GM13976 (cell line): ENCODE results near the gene AGXT2.

Experiments used
- DNase-seq: peaks from one replicate; pipeline ENCODE4 v3.0.0; 2012; ENCODE audit warnings: low spot score
- in situ Hi-C: fragments of 300-500 bp; cut with MboI; formaldehyde crosslinking; loops from one replicate; pipeline ENCODE4 v1.12.0; 2022; ENCODE audit warnings: low sequenced_read_pairs, mixed read lengths, inconsistent platforms; ENCODE audit not compliant: unreplicated experiment
- TF ChIP-seq, protein P1 (sequence below): IDR thresholded peaks from 2 replicates; pipeline ENCODE4 v1.5.1; 2012; ENCODE audit warnings: borderline replicate concordance, mild to moderate bottlenecking; ENCODE audit not compliant: insufficient read depth; ENCODE audit errors: extremely low read depth, missing control alignments, control extremely low read depth

Gene AGXT2

DNA sequence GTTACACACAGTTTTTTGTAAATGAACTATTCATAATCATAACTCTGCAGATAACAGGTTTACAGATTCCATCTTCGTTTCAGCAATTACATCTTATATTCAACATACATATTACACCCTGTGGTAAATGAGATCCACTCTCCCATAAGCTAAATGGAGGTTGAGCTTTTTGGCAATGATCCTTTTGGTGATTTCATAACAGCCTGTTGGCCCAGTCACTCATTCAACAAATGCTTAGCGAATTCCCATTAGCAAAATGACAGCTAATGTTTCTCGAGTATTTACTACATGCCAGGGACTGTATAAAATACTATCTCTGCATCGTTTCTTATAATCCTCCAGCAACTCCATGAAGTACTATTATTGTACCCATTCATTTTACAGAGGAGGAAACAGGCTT is 25.4 kb upstream of the AGXT2 start:
- DNase-seq = no peak
- TF ChIP-seq, protein P1, sequence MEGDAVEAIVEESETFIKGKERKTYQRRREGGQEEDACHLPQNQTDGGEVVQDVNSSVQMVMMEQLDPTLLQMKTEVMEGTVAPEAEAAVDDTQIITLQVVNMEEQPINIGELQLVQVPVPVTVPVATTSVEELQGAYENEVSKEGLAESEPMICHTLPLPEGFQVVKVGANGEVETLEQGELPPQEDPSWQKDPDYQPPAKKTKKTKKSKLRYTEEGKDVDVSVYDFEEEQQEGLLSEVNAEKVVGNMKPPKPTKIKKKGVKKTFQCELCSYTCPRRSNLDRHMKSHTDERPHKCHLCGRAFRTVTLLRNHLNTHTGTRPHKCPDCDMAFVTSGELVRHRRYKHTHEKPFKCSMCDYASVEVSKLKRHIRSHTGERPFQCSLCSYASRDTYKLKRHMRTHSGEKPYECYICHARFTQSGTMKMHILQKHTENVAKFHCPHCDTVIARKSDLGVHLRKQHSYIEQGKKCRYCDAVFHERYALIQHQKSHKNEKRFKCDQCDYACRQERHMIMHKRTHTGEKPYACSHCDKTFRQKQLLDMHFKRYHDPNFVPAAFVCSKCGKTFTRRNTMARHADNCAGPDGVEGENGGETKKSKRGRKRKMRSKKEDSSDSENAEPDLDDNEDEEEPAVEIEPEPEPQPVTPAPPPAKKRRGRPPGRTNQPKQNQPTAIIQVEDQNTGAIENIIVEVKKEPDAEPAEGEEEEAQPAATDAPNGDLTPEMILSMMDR = no peak
- in situ Hi-C loops = no loop called here

- DNase-seq = no peak
- in situ Hi-C loops = no loop called here
- TF ChIP-seq, protein P1 = no peak
Measured at GRCh38 chr5:35069188-35069587, 21.4 kb upstream of the AGXT2 start.

DNA sequence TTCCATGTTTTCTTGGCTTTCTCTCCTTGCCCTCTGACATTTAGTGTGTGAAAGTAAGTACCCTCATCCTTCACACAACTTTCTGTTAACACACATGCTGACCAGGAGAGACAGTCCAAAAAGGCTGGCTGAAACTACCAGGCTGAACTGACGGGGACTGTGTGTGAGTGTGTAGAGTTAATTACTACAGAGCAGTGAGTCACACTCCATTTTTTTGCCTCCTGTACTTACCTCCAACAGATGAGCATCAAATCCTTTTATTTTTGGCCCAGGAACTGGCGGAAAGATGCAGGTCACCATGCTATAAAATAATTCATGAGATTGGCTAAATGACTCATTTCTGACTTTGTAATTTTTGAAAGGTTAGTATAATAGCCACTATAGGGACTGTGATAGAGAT is 20.2 kb upstream of the AGXT2 start:
- TF ChIP-seq, protein P1 = no peak
- in situ Hi-C loops = no loop called here
- DNase-seq = no peak

DNA sequence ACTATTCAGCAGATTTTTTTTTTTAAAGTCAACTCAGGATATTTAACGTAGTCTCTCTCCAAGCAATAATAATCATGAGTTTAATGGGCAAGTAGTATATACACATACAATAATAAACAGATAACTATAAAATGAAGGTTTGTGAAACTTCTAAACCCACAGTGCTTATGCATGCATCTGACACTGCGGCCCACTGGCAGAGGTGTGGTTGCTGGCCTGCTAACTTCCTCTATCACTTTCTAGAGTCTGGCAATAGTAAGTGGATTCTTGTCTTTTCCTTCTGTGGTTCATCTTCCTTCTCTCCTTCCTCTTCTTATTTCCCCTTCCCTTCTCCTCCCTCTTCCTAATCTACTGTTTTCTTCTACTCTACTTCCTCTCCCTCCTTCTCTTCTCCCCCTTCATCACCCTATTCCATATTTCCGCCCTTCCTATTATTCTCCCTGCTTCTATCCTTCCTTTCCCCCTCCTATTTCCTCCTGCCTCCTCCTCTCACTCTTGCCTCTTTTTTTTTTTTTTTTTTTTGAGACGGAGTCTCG is 18.6 kb upstream of the AGXT2 start:
- in situ Hi-C loops = no loop called here
- TF ChIP-seq, protein P1 = no peak
- no peak for DNase-seq

GRCh38 chr5:35063414-35063813 is 15.7 kb upstream of the AGXT2 start:
- TF ChIP-seq, protein P1 = no peak
- no peak for DNase-seq
- in situ Hi-C loops = no loop called here

- in situ Hi-C loops = no loop called here
Measured at GRCh38 chr5:35061211-35061770, 13.5 kb upstream of the AGXT2 start.

GRCh38 chr5:35060236-35060635 is 12.5 kb upstream of the AGXT2 start:
- no peak for DNase-seq
- TF ChIP-seq, protein P1 = no peak
- in situ Hi-C loops = no loop called here

More at GRCh38 chr5:35061211-35061770, 13.5 kb upstream of the AGXT2 start:
- DNase-seq = no peak
- TF ChIP-seq, protein P1 = no peak
